Measurements from ENCODE around the gene SIRT7.

Gene SIRT7

GRCh38 chr17:81884520-81884919, 33.5 kb downstream of the SIRT7 start:
- no peaks in the 10 kb centered on the region for H3K27me3 ChIP-seq (ENCODE audit: insufficient read depth, poor library complexity, severe bottlenecking)
- no peak overlapping the region for H3K27ac ChIP-seq (replicated peaks)
- TF ChIP-seq SPI1 (IDR thresholded peaks at IDR 0.05; ENCODE audit: borderline replicate concordance, low read depth) = no peak
- TF ChIP-seq GABPA (IDR thresholded peaks at IDR 0.05; ENCODE audit: low read depth) = no peak
- no peak for TF ChIP-seq CTCF (IDR thresholded peaks at IDR 0.05; ENCODE audit: insufficient read depth, low read length)
- no peak for DNase-seq (ENCODE audit: low read depth in 1 of 2, low spot score in 1 of 2)
- no peak overlapping the region for H3K4me3 ChIP-seq (replicated peaks; ENCODE audit: insufficient read depth, low read length)

GRCh38 chr17:81879121-81879520, 38.9 kb downstream of the SIRT7 start:
- Histone ChIP-seq H3K27ac (replicated peaks) (no peak overlapping the region), H3K27me3 (ENCODE audit: insufficient read depth, poor library complexity, severe bottlenecking) (no peaks in the 10 kb centered on the region), H3K4me3 (replicated peaks; ENCODE audit: insufficient read depth, low read length) (no peak overlapping the region)
- TF ChIP-seq GABPA (IDR thresholded peaks at IDR 0.05; ENCODE audit: low read depth) (no peak), SPI1 (IDR thresholded peaks at IDR 0.05; ENCODE audit: borderline replicate concordance, low read depth) (no peak)
- no peak for DNase-seq (ENCODE audit: low read depth in 1 of 2, low spot score in 1 of 2)

- DNase-seq (ENCODE audit: low read depth in 1 of 2, low spot score in 1 of 2) = no peak
- Histone ChIP-seq H3K4me3 (replicated peaks; ENCODE audit: insufficient read depth, low read length) (no peak overlapping the region), H3K27me3 (ENCODE audit: insufficient read depth, poor library complexity, severe bottlenecking) (no peaks in the 10 kb centered on the region), H3K27ac (replicated peaks) (no peak overlapping the region)
- TF ChIP-seq REST (IDR thresholded peaks at IDR 0.05; ENCODE audit: insufficient replicate concordance, low read depth) (no peak), POLR2AphosphoS5 (IDR thresholded peaks at IDR 0.05; ENCODE audit: low read depth) (no peak), CTCF (IDR thresholded peaks at IDR 0.05; ENCODE audit: insufficient read depth, low read length) (no peak), SPI1 (IDR thresholded peaks at IDR 0.05; ENCODE audit: borderline replicate concordance, low read depth) (no peak), GABPA (IDR thresholded peaks at IDR 0.05; ENCODE audit: low read depth) (no peak)
These were observed 39.7 kb downstream of the SIRT7 start for GRCh38 chr17:81878294-81878693.

GRCh38 chr17:81877569-81877968, 40.4 kb downstream of the SIRT7 start:
- no peak for DNase-seq (ENCODE audit: low read depth in 1 of 2, low spot score in 1 of 2)
- TF ChIP-seq POLR2AphosphoS5 (IDR thresholded peaks at IDR 0.05; ENCODE audit: low read depth) = peak; percentile 53; the same call in 1 of the 2 replicates
- no peak for TF ChIP-seq REST (IDR thresholded peaks at IDR 0.05; ENCODE audit: insufficient replicate concordance, low read depth)
- Histone ChIP-seq H3K27me3 (ENCODE audit: insufficient read depth, poor library complexity, severe bottlenecking) (no peaks in the 10 kb centered on the region), H3K4me3 (replicated peaks; ENCODE audit: insufficient read depth, low read length) (no peak overlapping the region), H3K27ac (replicated peaks) (no peak overlapping the region)

All from HL-60 (cell line).